ENCODE results near the gene EGR4.
A peak's percentile ranks its signal among the peaks of the same experiment; 100 is the strongest.
"Not testable (repeated sequence)": the region's sequence is repeated elsewhere in the genome, so short reads cannot be mapped to it uniquely, and the experiment has no call there.

Gene EGR4

GRCh38 chr2:73262691-73263429, 30.5 kb downstream of the EGR4 start:
- DNase-seq = not testable (repeated sequence)

- DNase-seq = no peak
Measured at GRCh38 chr2:73262108-73262651, 31.2 kb downstream of the EGR4 start.

- peak; percentile 95 for DNase-seq
Measured at GRCh38 chr2:73260338-73260984, 32.9 kb downstream of the EGR4 start.

- DNase-seq = no peak
Measured at GRCh38 chr2:73259704-73260337, 33.5 kb downstream of the EGR4 start.

GRCh38 chr2:73259276-73259675, 34.1 kb downstream of the EGR4 start:
- DNase-seq = no peak

GRCh38 chr2:73258913-73259215, 34.5 kb downstream of the EGR4 start:
- no peak for DNase-seq

GRCh38 chr2:73258186-73258912, 35.0 kb downstream of the EGR4 start:
- no peak for DNase-seq

GRCh38 chr2:73257425-73258125, 35.8 kb downstream of the EGR4 start:
- DNase-seq = no peak

GRCh38 chr2:73257021-73257420, 36.3 kb downstream of the EGR4 start:
- DNase-seq = no peak

- no peak for DNase-seq
Measured at GRCh38 chr2:73256618-73256922, 36.8 kb downstream of the EGR4 start.

GRCh38 chr2:73255907-73256617, 37.3 kb downstream of the EGR4 start:
- DNase-seq = no peak

- no peak for DNase-seq
Measured at GRCh38 chr2:73255007-73255644, 38.2 kb downstream of the EGR4 start.

- no peak for DNase-seq
Measured at GRCh38 chr2:73254343-73255006, 38.9 kb downstream of the EGR4 start.

GRCh38 chr2:73253901-73254300, 39.4 kb downstream of the EGR4 start:
- no peak for DNase-seq

- no peak for DNase-seq
Measured at GRCh38 chr2:73253400-73253799, 39.9 kb downstream of the EGR4 start.

GRCh38 chr2:73252238-73253027, 40.9 kb downstream of the EGR4 start:
- DNase-seq = no peak

GRCh38 chr2:73250872-73251846, 42.2 kb downstream of the EGR4 start:
- DNase-seq = no peak

- no peak for DNase-seq
Measured at GRCh38 chr2:73249636-73250035, 43.7 kb downstream of the EGR4 start.

GRCh38 chr2:73246850-73247249, 46.5 kb downstream of the EGR4 start:
- no peak for DNase-seq
